Lower leg skin (tissue), 4 donors: ENCODE data around the gene CDKAL1. TPM values are rescaled to one million over a fixed set of nuclear protein-coding genes. Genes with fewer than 3 reads are reported as not detected.

Source experiments
- DNase-seq, 2 donors: peaks; one replicate each; pipeline ENCODE4 v3.0.0-alpha.2; 2019; ENCODE audit warnings: low spot score in 2 of 2
- H3K4me3 ChIP-seq: fragments of 200-600 bp; sonication (generic); 2 replicates; pipeline ENCODE4 v1.5.1; 2017; ENCODE audit warnings: mild to moderate bottlenecking, low read depth; ENCODE audit not compliant: poor library complexity, severe bottlenecking
- CTCF ChIP-seq, 3 donors: fragments of 450-650 bp; IDR thresholded peaks; one replicate each; pipeline ENCODE4 v1.5.1; 2016; ENCODE audit warnings: antibody characterized with exemption in 3 of 3, mild to moderate bottlenecking in 3 of 3, moderate library complexity in 2 of 3
- POLR2A ChIP-seq, 2 donors: fragments of 450-650 bp; IDR thresholded peaks; one replicate each; pipeline ENCODE4 v1.6.1; 2016 to 2017; ENCODE audit warnings: antibody characterized with exemption in 2 of 2, mild to moderate bottlenecking in 1 of 2, moderate library complexity in 1 of 2
- WGBS, 2 donors: methylation state at CpG; one replicate each; pipeline ENCODE4 v1.1.5; 2018; 5-methylcytosine and 5-hydroxymethylcytosine counted together
- intact Hi-C: fragments of 100-400 bp; cut with DNase I; formaldehyde crosslinking; loops from one replicate; pipeline ENCODE4 v1.15.0; 2023; ENCODE audit warnings: low total_unique reads
- total RNA-seq, 4 donors: library from RNA; depleted of rRNA; stranded (reverse); fragments of >200 nt; gene quantifications; one replicate each; pipeline ENCODE4 v1.1.0, GENCODE V29; 2016

The CDKAL1 gene
- total RNA-seq, 4 donors from 2014 or later = 10.3 to 18.0 (median 11.6) TPM

GRCh38 chr6:21132446-21132845 lies 598.2 kb downstream of the CDKAL1 start:
- no peak for DNase-seq
- H3K4me3 ChIP-seq = no peak overlapping the region
- intact Hi-C loops = no loop called here
- WGBS, 2 donors = 54 to 73% methylated on average over 1 of the region's 1 CpG
- TF ChIP-seq POLR2A (IDR thresholded peaks at IDR 0.05) (no peak), CTCF (IDR thresholded peaks at IDR 0.05) (no peak)

DNA sequence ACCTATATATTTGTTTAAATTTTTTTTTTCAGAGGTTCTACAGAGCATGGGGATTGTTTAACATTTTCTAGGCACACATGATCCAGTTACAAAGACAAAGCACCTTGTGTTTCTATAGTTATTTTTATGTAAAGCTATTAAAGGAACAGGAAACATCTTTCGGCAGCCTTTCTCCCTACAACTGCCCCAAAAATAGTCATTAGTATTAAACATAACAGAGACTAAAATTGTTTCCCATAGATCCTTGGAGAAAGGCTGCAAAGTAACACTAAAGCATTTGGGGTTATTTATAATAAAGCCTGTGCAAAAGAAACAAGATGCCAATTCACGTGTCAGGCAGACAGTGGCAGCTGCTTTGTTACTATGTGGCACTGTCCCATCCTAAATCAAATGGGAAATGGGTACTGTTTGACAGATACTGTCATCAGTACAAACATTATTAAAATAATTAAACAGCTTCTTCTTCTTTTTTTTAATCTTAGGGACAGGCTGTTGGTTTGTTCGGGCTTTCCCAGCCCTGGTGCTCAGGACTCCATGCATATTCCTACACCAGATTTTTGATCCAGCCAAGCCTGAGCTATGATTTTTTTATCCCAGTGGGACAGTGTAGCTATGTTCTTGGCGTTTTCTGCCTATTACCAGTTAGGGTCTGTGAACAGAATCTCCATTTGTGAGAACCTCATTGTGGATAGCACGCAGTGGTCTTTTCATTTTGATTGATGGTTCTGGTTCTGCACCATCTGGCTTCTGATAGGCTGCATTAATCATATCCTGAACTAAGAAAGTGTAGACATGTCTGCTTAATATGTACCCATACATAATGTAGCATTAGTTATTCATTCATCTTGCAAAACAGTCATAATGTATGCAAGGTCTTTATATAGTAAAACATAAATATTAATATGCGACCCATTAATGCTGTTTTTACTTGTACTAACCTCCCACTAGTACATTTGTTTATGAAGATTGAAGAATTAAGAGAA lies 598.9 kb downstream of the CDKAL1 start:
- TF ChIP-seq CTCF (IDR thresholded peaks at IDR 0.05) = no peak
- TF ChIP-seq POLR2A (IDR thresholded peaks at IDR 0.05) = no peak
- WGBS, 2 donors = 58 to 60% methylated on average over 6 of the region's 6 CpGs
- intact Hi-C loops = no loop called here

GRCh38 chr6:21133901-21134300 lies 599.6 kb downstream of the CDKAL1 start:
- 56 to 70% methylated on average over 6 of the region's 6 CpGs for WGBS, 2 donors
- no peak for DNase-seq

More for the DNA sequence above, 598.9 kb downstream of the CDKAL1 start:
- no peak for DNase-seq
- H3K4me3 ChIP-seq = no peak overlapping the region

DNA sequence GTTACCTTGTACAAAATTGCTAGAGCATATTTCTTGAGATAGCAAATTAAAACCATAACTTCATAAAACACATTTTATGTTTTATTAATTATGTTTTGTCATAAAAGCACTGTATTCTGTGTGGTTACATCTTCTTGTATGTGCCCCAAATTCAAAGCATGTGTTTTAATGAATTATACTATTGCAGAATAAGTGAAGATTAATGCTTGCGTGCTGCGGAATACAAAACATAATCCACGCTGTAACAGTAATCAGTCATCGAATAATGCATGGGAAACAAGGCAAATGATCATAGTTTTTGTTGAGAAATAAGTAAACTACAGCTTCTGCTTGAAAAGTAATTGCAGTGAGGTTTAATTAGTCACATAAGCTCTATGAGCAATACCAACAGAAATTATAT lies 600.1 kb downstream of the CDKAL1 start:
- WGBS, 2 donors = 80 to 81% methylated on average over 4 of the region's 4 CpGs
- DNase-seq = no peak
- intact Hi-C loops = no loop called here
- H3K4me3 ChIP-seq = no peak overlapping the region
- TF ChIP-seq POLR2A (IDR thresholded peaks at IDR 0.05) (no peak), CTCF (IDR thresholded peaks at IDR 0.05) (no peak)

More at GRCh38 chr6:21133901-21134300, 599.6 kb downstream of the CDKAL1 start:
- no peak overlapping the region for H3K4me3 ChIP-seq
- intact Hi-C loops = no loop called here
- no peak for TF ChIP-seq POLR2A (IDR thresholded peaks at IDR 0.05)
- no peak for TF ChIP-seq CTCF (IDR thresholded peaks at IDR 0.05)

GRCh38 chr6:21135484-21136013 lies 601.3 kb downstream of the CDKAL1 start:
- TF ChIP-seq CTCF (IDR thresholded peaks at IDR 0.05) = no peak
- no peak for TF ChIP-seq POLR2A (IDR thresholded peaks at IDR 0.05)
- 97 to 98% methylated on average over 7 of the region's 7 CpGs for WGBS, 2 donors
- intact Hi-C loops = no loop called here

More at GRCh38 chr6:21135484-21136013, 601.3 kb downstream of the CDKAL1 start:
- no peak for DNase-seq
- no peak overlapping the region for H3K4me3 ChIP-seq
